ENCODE results near the gene TSSK3.

The TSSK3 gene

GRCh38 chr1:32413507-32414185, 51.3 kb downstream of the TSSK3 start:
- no peak overlapping the region for H3K4me3 ChIP-seq (ENCODE audit: low read depth, low read length)
- peak; percentile 80 for TF ChIP-seq CTCF (IDR thresholded peaks at IDR 0.05; ENCODE audit: borderline replicate concordance, insufficient read depth, low read depth, low read length)
